ENCODE measurements around the gene CACNA1C.
"Not testable (repeated sequence)": the region's sequence is repeated elsewhere in the genome, so short reads cannot be mapped to it uniquely, and the experiment has no call there.

The CACNA1C gene

GRCh38 chr12:2678426-2678825, 625.6 kb downstream of the CACNA1C start:
- Histone ChIP-seq H3K27ac (ENCODE audit: low read length) (no peak overlapping the region), H3K4me3 (ENCODE audit: low read length in 2 of 2) (no peak overlapping the region), H3K9me3 (ENCODE audit: control insufficient read depth in 2 of 2, low read length in 2 of 2) (no peaks in the 10 kb centered on the region), H3K27me3 (ENCODE audit: control insufficient read depth in 1 of 2, insufficient read depth in 2 of 2, low read length in 2 of 2) (no peaks in the 10 kb centered on the region), H3K9ac (ENCODE audit: low read length in 2 of 2) (no peak overlapping the region), H3K4me1 (ENCODE audit: control insufficient read depth, insufficient read depth, low read length) (peaks cover 1% of the 10 kb centered on the region), H3K36me3 (ENCODE audit: control insufficient read depth in 2 of 2, insufficient read depth in 2 of 2, low read length in 2 of 2) (peaks cover 41 to 60% of the 10 kb centered on the region in 2 donors)

GRCh38 chr12:2679068-2679815, 626.5 kb downstream of the CACNA1C start:
- Histone ChIP-seq H3K27me3 (ENCODE audit: control insufficient read depth in 1 of 2, insufficient read depth in 2 of 2, low read length in 2 of 2) (no peaks in the 10 kb centered on the region), H3K9ac (ENCODE audit: low read length in 2 of 2) (no peak overlapping the region), H3K9me3 (ENCODE audit: control insufficient read depth in 2 of 2, low read length in 2 of 2) (no peaks in the 10 kb centered on the region)

GRCh38 chr12:2679816-2680675, 627.3 kb downstream of the CACNA1C start:
- Histone ChIP-seq H3K4me1 (ENCODE audit: control insufficient read depth, insufficient read depth, low read length) (peaks cover 4% of the 10 kb centered on the region), H3K36me3 (ENCODE audit: control insufficient read depth in 2 of 2, insufficient read depth in 2 of 2, low read length in 2 of 2) (peaks cover 39 to 54% of the 10 kb centered on the region in 2 donors), H3K9me3 (ENCODE audit: control insufficient read depth in 2 of 2, low read length in 2 of 2) (no peaks in the 10 kb centered on the region), H3K9ac (ENCODE audit: low read length in 2 of 2) (no peak overlapping the region), H3K4me3 (ENCODE audit: low read length in 2 of 2) (no peak overlapping the region), H3K27me3 (ENCODE audit: control insufficient read depth in 1 of 2, insufficient read depth in 2 of 2, low read length in 2 of 2) (no peaks in the 10 kb centered on the region), H3K27ac (ENCODE audit: low read length) (no peak overlapping the region)

More at GRCh38 chr12:2679068-2679815, 626.5 kb downstream of the CACNA1C start:
- no peak overlapping the region for H3K4me3 ChIP-seq (ENCODE audit: low read length in 2 of 2)
- no peak overlapping the region for H3K27ac ChIP-seq (ENCODE audit: low read length)
- H3K4me1 ChIP-seq (ENCODE audit: control insufficient read depth, insufficient read depth, low read length) = peaks cover 4% of the 10 kb centered on the region
- H3K36me3 ChIP-seq (ENCODE audit: control insufficient read depth in 2 of 2, insufficient read depth in 2 of 2, low read length in 2 of 2) = peaks cover 40 to 57% of the 10 kb centered on the region in 2 donors

- Histone ChIP-seq H3K4me1 (ENCODE audit: control insufficient read depth, insufficient read depth, low read length) (peaks cover 4% of the 10 kb centered on the region), H3K9me3 (ENCODE audit: control insufficient read depth in 2 of 2, low read length in 2 of 2) (no peaks in the 10 kb centered on the region), H3K9ac (ENCODE audit: low read length in 2 of 2) (no peak overlapping the region), H3K27me3 (ENCODE audit: control insufficient read depth in 1 of 2, insufficient read depth in 2 of 2, low read length in 2 of 2) (no peaks in the 10 kb centered on the region), H3K36me3 (ENCODE audit: control insufficient read depth in 2 of 2, insufficient read depth in 2 of 2, low read length in 2 of 2) (peaks cover 36 to 54% of the 10 kb centered on the region in 2 donors), H3K4me3 (ENCODE audit: low read length in 2 of 2) (no peak overlapping the region), H3K27ac (ENCODE audit: low read length) (no peak overlapping the region)
Observed at GRCh38 chr12:2680676-2681039, 627.9 kb downstream of the CACNA1C start.

GRCh38 chr12:2681450-2682205, 628.8 kb downstream of the CACNA1C start:
- H3K9me3 ChIP-seq (ENCODE audit: control insufficient read depth in 2 of 2, low read length in 2 of 2) = no peaks in the 10 kb centered on the region
- no peak overlapping the region for H3K4me3 ChIP-seq (ENCODE audit: low read length in 2 of 2)
- H3K27ac ChIP-seq (ENCODE audit: low read length) = no peak overlapping the region
- H3K27me3 ChIP-seq (ENCODE audit: control insufficient read depth in 1 of 2, insufficient read depth in 2 of 2, low read length in 2 of 2) = no peaks in the 10 kb centered on the region
- H3K9ac ChIP-seq (ENCODE audit: low read length in 2 of 2) = no peak overlapping the region
- H3K4me1 ChIP-seq (ENCODE audit: control insufficient read depth, insufficient read depth, low read length) = peaks cover 4% of the 10 kb centered on the region
- H3K36me3 ChIP-seq (ENCODE audit: control insufficient read depth in 2 of 2, insufficient read depth in 2 of 2, low read length in 2 of 2) = peaks cover 38 to 55% of the 10 kb centered on the region in 2 donors

- H3K4me1 ChIP-seq (ENCODE audit: control insufficient read depth, insufficient read depth, low read length) = peaks cover 4% of the 10 kb centered on the region
- no peak overlapping the region for H3K4me3 ChIP-seq (ENCODE audit: low read length in 2 of 2)
- peak overlapping the region; percentile 64 for H3K27ac ChIP-seq (ENCODE audit: low read length)
- H3K9ac ChIP-seq (ENCODE audit: low read length in 2 of 2) = no peak overlapping the region
- H3K27me3 ChIP-seq (ENCODE audit: control insufficient read depth in 1 of 2, insufficient read depth in 2 of 2, low read length in 2 of 2) = no peaks in the 10 kb centered on the region
- no peaks in the 10 kb centered on the region for H3K9me3 ChIP-seq (ENCODE audit: control insufficient read depth in 2 of 2, low read length in 2 of 2)
- peaks cover 36 to 56% of the 10 kb centered on the region in 2 donors for H3K36me3 ChIP-seq (ENCODE audit: control insufficient read depth in 2 of 2, insufficient read depth in 2 of 2, low read length in 2 of 2)
Observed at GRCh38 chr12:2682296-2683251, 629.8 kb downstream of the CACNA1C start.

- peak overlapping the region; percentile 64 for H3K27ac ChIP-seq (ENCODE audit: low read length)
- no peaks in the 10 kb centered on the region for H3K27me3 ChIP-seq (ENCODE audit: control insufficient read depth in 1 of 2, insufficient read depth in 2 of 2, low read length in 2 of 2)
- no peak overlapping the region for H3K9ac ChIP-seq (ENCODE audit: low read length in 2 of 2)
- peaks cover 4% of the 10 kb centered on the region for H3K4me1 ChIP-seq (ENCODE audit: control insufficient read depth, insufficient read depth, low read length)
- no peaks in the 10 kb centered on the region for H3K9me3 ChIP-seq (ENCODE audit: control insufficient read depth in 2 of 2, low read length in 2 of 2)
- peaks cover 39 to 58% of the 10 kb centered on the region in 2 donors for H3K36me3 ChIP-seq (ENCODE audit: control insufficient read depth in 2 of 2, insufficient read depth in 2 of 2, low read length in 2 of 2)
- no peak overlapping the region for H3K4me3 ChIP-seq (ENCODE audit: low read length in 2 of 2)
Observed at GRCh38 chr12:2683283-2684025, 630.7 kb downstream of the CACNA1C start.

GRCh38 chr12:2684026-2684325, 631.2 kb downstream of the CACNA1C start:
- H3K4me3 ChIP-seq (ENCODE audit: low read length in 2 of 2); H3K9ac ChIP-seq (ENCODE audit: low read length in 2 of 2); H3K4me1 ChIP-seq (ENCODE audit: control insufficient read depth, insufficient read depth, low read length); H3K27me3 ChIP-seq (ENCODE audit: control insufficient read depth in 1 of 2, insufficient read depth in 2 of 2, low read length in 2 of 2); H3K9me3 ChIP-seq (ENCODE audit: control insufficient read depth in 2 of 2, low read length in 2 of 2): not testable (repeated sequence)
- Histone ChIP-seq H3K27ac (ENCODE audit: low read length) (peak overlapping the region; percentile 64), H3K36me3 (ENCODE audit: control insufficient read depth in 2 of 2, insufficient read depth in 2 of 2, low read length in 2 of 2) (peaks cover 40 to 57% of the 10 kb centered on the region in 2 donors)

- peaks cover 44 to 56% of the 10 kb centered on the region in 2 donors for H3K36me3 ChIP-seq (ENCODE audit: control insufficient read depth in 2 of 2, insufficient read depth in 2 of 2, low read length in 2 of 2)
- H3K4me1 ChIP-seq (ENCODE audit: control insufficient read depth, insufficient read depth, low read length); H3K27ac ChIP-seq (ENCODE audit: low read length); H3K9me3 ChIP-seq (ENCODE audit: control insufficient read depth in 2 of 2, low read length in 2 of 2); H3K4me3 ChIP-seq (ENCODE audit: low read length in 2 of 2); H3K27me3 ChIP-seq (ENCODE audit: control insufficient read depth in 1 of 2, insufficient read depth in 2 of 2, low read length in 2 of 2); H3K9ac ChIP-seq (ENCODE audit: low read length in 2 of 2): not testable (repeated sequence)
Observed at GRCh38 chr12:2685620-2686279, 633.0 kb downstream of the CACNA1C start.
